ENCODE data around the gene ZNF780B.
A peak's percentile ranks its signal among the peaks of the same experiment; 100 is the strongest.
"Not testable (repeated sequence)": the region's sequence is repeated elsewhere in the genome, so short reads cannot be mapped to it uniquely, and the experiment has no call there.

The ZNF780B gene

GRCh38 chr19:40038047-40038446 lies 18.0 kb downstream of the ZNF780B start:
- DNase-seq (ENCODE audit: low read depth in 2 of 2) = not testable (repeated sequence)

- no peak for DNase-seq (ENCODE audit: low read depth in 2 of 2)
These were observed 20.0 kb downstream of the ZNF780B start for GRCh38 chr19:40035996-40036395.

GRCh38 chr19:40033989-40034560 lies 22.0 kb downstream of the ZNF780B start:
- DNase-seq (ENCODE audit: low read depth in 2 of 2) = no peak

- no peak for DNase-seq (ENCODE audit: low read depth in 2 of 2)
These were observed 29.4 kb downstream of the ZNF780B start for GRCh38 chr19:40026597-40026970.

- no peak for DNase-seq (ENCODE audit: low read depth in 2 of 2)
These were observed 30.0 kb downstream of the ZNF780B start for GRCh38 chr19:40025938-40026596.

GRCh38 chr19:40023969-40024368 lies 32.1 kb downstream of the ZNF780B start:
- DNase-seq (ENCODE audit: low read depth in 2 of 2) = no peak

GRCh38 chr19:40013991-40014390 lies 42.0 kb downstream of the ZNF780B start:
- no peak for DNase-seq (ENCODE audit: low read depth in 2 of 2)

- DNase-seq (ENCODE audit: low read depth in 2 of 2) = no peak
These were observed 46.4 kb downstream of the ZNF780B start for GRCh38 chr19:40009674-40010073.

- DNase-seq (ENCODE audit: low read depth in 2 of 2) = peak; percentile 11 to 17
These were observed 49.7 kb downstream of the ZNF780B start for GRCh38 chr19:40006273-40006691.

- DNase-seq (ENCODE audit: low read depth in 2 of 2) = no peak
These were observed 50.2 kb downstream of the ZNF780B start for GRCh38 chr19:40005691-40006272.

GRCh38 chr19:39998501-39998900 lies 57.5 kb downstream of the ZNF780B start:
- no peak for DNase-seq (ENCODE audit: low read depth in 2 of 2)

- DNase-seq (ENCODE audit: low read depth in 2 of 2) = no peak
These were observed 58.3 kb downstream of the ZNF780B start for GRCh38 chr19:39997638-39998216.

- DNase-seq (ENCODE audit: low read depth in 2 of 2) = peak; percentile 66 to 70
These were observed 59.0 kb downstream of the ZNF780B start, which contains the start of gene ZNF546 for GRCh38 chr19:39996811-39997637. Gene ZNF546, plus strand, starts transcription at chr19:39997060. Its CDS starts 1,267 bp downstream, at chr19:39998327.

- DNase-seq (ENCODE audit: low read depth in 2 of 2) = peak; percentile 8 to 12
These were observed 59.7 kb downstream of the ZNF780B start for GRCh38 chr19:39996218-39996810.

GRCh38 chr19:39995794-39996193 lies 60.2 kb downstream of the ZNF780B start:
- DNase-seq (ENCODE audit: low read depth in 2 of 2) = no peak

GRCh38 chr19:39994361-39994760 lies 61.7 kb downstream of the ZNF780B start:
- no peak for DNase-seq (ENCODE audit: low read depth in 2 of 2)

GRCh38 chr19:39993605-39994004 lies 62.4 kb downstream of the ZNF780B start:
- no peak for DNase-seq (ENCODE audit: low read depth in 2 of 2)

- no peak for DNase-seq (ENCODE audit: low read depth in 2 of 2)
These were observed 68.4 kb downstream of the ZNF780B start for GRCh38 chr19:39987596-39987995.

- DNase-seq (ENCODE audit: low read depth in 2 of 2) = no peak
These were observed 68.9 kb downstream of the ZNF780B start for GRCh38 chr19:39987167-39987566.

- DNase-seq (ENCODE audit: low read depth in 2 of 2) = no peak
These were observed 69.4 kb downstream of the ZNF780B start for GRCh38 chr19:39986643-39987042.

- no peak for DNase-seq (ENCODE audit: low read depth in 2 of 2)
These were observed 72.2 kb downstream of the ZNF780B start for GRCh38 chr19:39983695-39984300.

All from fibroblast of skin of left quadriceps (primary cell).